Pancreas (tissue), 10 donors: ENCODE data around the gene NUP58. TPM values are rescaled to one million over a fixed set of nuclear protein-coding genes. Genes with fewer than 3 reads are reported as not detected.
"Not testable (repeated sequence)": the region's sequence is repeated elsewhere in the genome, so short reads cannot be mapped to it uniquely, and the experiment has no call there.

Source experiments
- ATAC-seq, 4 donors: fragments of 200-7000 bp; cut with Tn5 transposase; one replicate each; pipeline versions ENCODE4 v1.8.0 to v1.9.1; 2020; ENCODE audit warnings: mild to moderate bottlenecking in 4 of 4, moderate library complexity in 4 of 4
- DNase-seq, 6 donors: peaks; one replicate each; pipeline ENCODE4 v3.0.0-alpha.2; 2020
- FAIRE-seq: peaks from 2 replicates; lab custom pipeline; 2012; peaks lifted over from hg19 to GRCh38; lab: Jason Lieb, UNC
- H3K27ac ChIP-seq, 4 donors: fragments of 200-600 bp; sonication (generic); 1 replicate in 3 of 4; 2 replicates in 1 of 4; pipeline versions ENCODE4 v1.5.0 to v1.8.0; 2020
- H3K27me3 ChIP-seq, 4 donors: fragments of 200-600 bp; one replicate each; pipeline ENCODE4 v1.8.0; 2021
- H3K36me3 ChIP-seq, 3 donors: fragments of 200-600 bp; sonication (generic) in 1 of 3; one replicate each; pipeline versions ENCODE4 v1.5.0 to v1.8.0; 2020 to 2021
- H3K4me1 ChIP-seq, 3 donors: fragments of 200-600 bp; one replicate each; pipeline ENCODE4 v1.8.0; 2021
- H3K4me3 ChIP-seq, 4 donors: fragments of 200-600 bp; sonication (generic) in 2 of 4; one replicate each; pipeline versions ENCODE4 v1.5.0 to v1.8.0; 2020 to 2021
- H3K9me3 ChIP-seq, 4 donors: fragments of 200-600 bp; one replicate each; pipeline ENCODE4 v1.8.0; 2021
- CTCF ChIP-seq, 4 donors: fragments of 200-600 bp; sonication (generic) in 3 of 4; IDR thresholded peaks; one replicate each; pipeline versions ENCODE4 v1.5.0 to v1.8.0; 2021; ENCODE audit warnings: antibody characterized with exemption in 4 of 4
- WGBS, 2 donors: extraction: QIAGEN DNeasy Blood & Tissue Kit; methylation state at CpG; one replicate each; pipeline ENCODE4 v1.1.7; 2013; 5-methylcytosine and 5-hydroxymethylcytosine counted together
- intact Hi-C, 3 donors: fragments of 100-400 bp; cut with DNase I; formaldehyde crosslinking; loops; one replicate each; pipeline versions ENCODE4 v1.11.1 to v1.14.2; 2022
- polyA plus RNA-seq, 2 donors: library from polyadenylated mRNA; stranded (reverse); fragments of 200-250 nt; gene quantifications; one replicate each; pipeline ENCODE4 v1.2.3, GENCODE V29; 2013
- total RNA-seq, 6 donors: library from RNA; stranded (reverse); fragmentation: NEBNext Ultra II Directional in 4 of 6; extraction: Animal tissue kit (Norgen Biotek cat#: 25700) in 4 of 6; gene quantifications; one replicate each; pipeline versions ENCODE4 v1.2.1 to v1.2.4, GENCODE V29; 2021 to 2023
- donor health status: healthy with polysubstance abuse.
- donor health status: DM: no; HTN: no; CAD: no; lungs with moderate emphysema.
- donor health status: DM: no; HTN: no; CAD: no.
- donor health status: control.
- donor health status: control.
- donor health status: Bipolar disorder and iron deficiency.
- donor health status: DM: yes; HTN: yes; CAD: no.
- donor health status: DM: no; HTN: no; CAD: no.
- donor health status: DM: no; HTN: no; CAD: no.
- donor health status: DM: yes; HTN: yes; CAD: no.

Gene NUP58
- total and polyA plus RNA-seq, 8 donors: 6.1 to 22.3 (median 12.6) TPM

GRCh38 chr13:25310891-25311290 lies 9.5 kb downstream of the NUP58 start:
- H3K4me3 ChIP-seq: no peak overlapping the region
- H3K27ac ChIP-seq: no peak overlapping the region
- no peaks in the 10 kb centered on the region for H3K27me3 ChIP-seq
- no peak for TF ChIP-seq CTCF (IDR thresholded peaks at IDR 0.05)
- DNase-seq (no peak), ATAC-seq (no peak), FAIRE-seq (no peak)
- H3K4me1 ChIP-seq: peaks cover 0 to 7% (median 5%) of the 10 kb centered on the region in 3 donors
- H3K9me3 ChIP-seq: no peaks in the 10 kb centered on the region
- intact Hi-C loops: no loop called here
- WGBS, 2 donors: 95 to 97% methylated on average over 3 of the region's 3 CpGs
- H3K36me3 ChIP-seq: peaks cover 0 to 30% (median 5%) of the 10 kb centered on the region in 3 donors

GRCh38 chr13:25318946-25319345 lies 17.5 kb downstream of the NUP58 start:
- H3K9me3 ChIP-seq, H3K27ac ChIP-seq, H3K4me1 ChIP-seq, intact Hi-C loops, H3K4me3 ChIP-seq, DNase-seq, ATAC-seq, H3K27me3 ChIP-seq: not testable (repeated sequence)
- peaks cover 0 to 42% (median 7%) of the 10 kb centered on the region in 3 donors for H3K36me3 ChIP-seq
- peak; percentile 17 for FAIRE-seq
- WGBS, 2 donors: 93 to 94% methylated on average over 4 of the region's 4 CpGs

- peaks cover 0 to 37% (median 7%) of the 10 kb centered on the region in 3 donors for H3K36me3 ChIP-seq
- no peak for FAIRE-seq
- no peak for DNase-seq
- H3K4me3 ChIP-seq: no peak overlapping the region
- H3K27me3 ChIP-seq: no peaks in the 10 kb centered on the region
- no peak for TF ChIP-seq CTCF (IDR thresholded peaks at IDR 0.05)
- no peaks in the 10 kb centered on the region for H3K4me1 ChIP-seq
- 91 to 100% methylated on average over 1 of the region's 1 CpG for WGBS, 2 donors
- H3K27ac ChIP-seq: no peak overlapping the region
- intact Hi-C loops: no loop called here
- no peak for ATAC-seq
- no peaks in the 10 kb centered on the region for H3K9me3 ChIP-seq
Observed at GRCh38 chr13:25319771-25320170, 18.3 kb downstream of the NUP58 start.

GRCh38 chr13:25324100-25324499 lies 22.7 kb downstream of the NUP58 start:
- Histone ChIP-seq H3K4me1 (no peaks in the 10 kb centered on the region), H3K27ac (no peak overlapping the region), H3K36me3 (peaks cover 0 to 47% (median 7%) of the 10 kb centered on the region in 3 donors), H3K27me3 (no peaks in the 10 kb centered on the region), H3K4me3 (no peak overlapping the region), H3K9me3 (no peaks in the 10 kb centered on the region)
- 63 to 80% methylated on average over 2 of the region's 2 CpGs for WGBS, 2 donors
- no peak for DNase-seq
- no peak for ATAC-seq
- intact Hi-C loops: no loop called here
- no peak for TF ChIP-seq CTCF (IDR thresholded peaks at IDR 0.05)
- no peak for FAIRE-seq

- no peak overlapping the region for H3K4me3 ChIP-seq
- no peak for DNase-seq
- no peaks in the 10 kb centered on the region for H3K27me3 ChIP-seq
- WGBS, 2 donors: 94 to 95% methylated on average over 4 of the region's 4 CpGs
- peaks cover 0 to 53% (median 8%) of the 10 kb centered on the region in 3 donors for H3K36me3 ChIP-seq
- ATAC-seq: no peak
- H3K4me1 ChIP-seq: no peaks in the 10 kb centered on the region
- no peak for TF ChIP-seq CTCF (IDR thresholded peaks at IDR 0.05)
- H3K9me3 ChIP-seq: no peaks in the 10 kb centered on the region
- intact Hi-C loops: no loop called here
- no peak overlapping the region for H3K27ac ChIP-seq
- FAIRE-seq: no peak
Observed at GRCh38 chr13:25329706-25330105, 28.3 kb downstream of the NUP58 start.
